HG03571 (cell line): Measurements from ENCODE around the gene DSP.

Experiments
- ATAC-seq: cut with Tn5 transposase; IDR thresholded peaks from one replicate; pipeline ENCODE4 v1.9.1; 2021; ENCODE audit not compliant: unreplicated experiment

DSP gene

DNA sequence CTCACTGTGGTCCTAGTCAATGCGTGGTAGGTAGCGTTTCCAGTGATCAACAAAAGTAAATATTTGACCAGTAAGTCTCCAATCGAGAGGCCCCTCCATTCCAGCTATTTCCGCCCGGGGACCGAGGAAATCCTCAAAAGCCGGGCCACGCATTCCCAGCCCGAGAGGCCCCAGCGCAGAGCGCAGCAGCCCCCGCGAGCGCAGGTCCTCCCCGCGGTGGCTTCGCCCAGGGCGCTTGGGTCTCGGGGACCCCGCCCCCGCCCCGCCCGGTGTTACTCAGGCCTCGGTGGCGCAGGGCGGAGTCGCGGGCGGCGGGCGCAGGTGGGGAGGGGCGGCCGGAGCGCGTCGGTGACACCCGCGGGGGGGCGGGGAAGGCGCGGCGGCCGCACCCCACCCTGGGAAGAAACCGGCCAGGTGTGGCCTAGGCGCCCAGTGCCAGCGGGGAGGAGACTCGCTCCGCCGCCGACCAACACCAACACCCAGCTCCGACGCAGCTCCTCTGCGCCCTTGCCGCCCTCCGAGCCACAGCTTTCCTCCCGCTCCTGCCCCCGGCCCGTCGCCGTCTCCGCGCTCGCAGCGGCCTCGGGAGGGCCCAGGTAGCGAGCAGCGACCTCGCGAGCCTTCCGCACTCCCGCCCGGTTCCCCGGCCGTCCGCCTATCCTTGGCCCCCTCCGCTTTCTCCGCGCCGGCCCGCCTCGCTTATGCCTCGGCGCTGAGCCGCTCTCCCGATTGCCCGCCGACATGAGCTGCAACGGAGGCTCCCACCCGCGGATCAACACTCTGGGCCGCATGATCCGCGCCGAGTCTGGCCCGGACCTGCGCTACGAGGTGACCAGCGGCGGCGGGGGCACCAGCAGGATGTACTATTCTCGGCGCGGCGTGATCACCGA is at the start of gene DSP:
Gene DSP (plus strand): TSS at position 497 of the 890 bp plus-strand sequence. CDS start 245 bp downstream, at position 742.
- ATAC-seq = no peak

GRCh38 chr6:7493866-7494265 is 47.6 kb upstream of the DSP start:
- no peak for ATAC-seq

GRCh38 chr6:7494638-7495037 is 46.8 kb upstream of the DSP start:
- ATAC-seq = no peak

GRCh38 chr6:7496266-7496875 is 45.1 kb upstream of the DSP start:
- ATAC-seq = no peak

DNA sequence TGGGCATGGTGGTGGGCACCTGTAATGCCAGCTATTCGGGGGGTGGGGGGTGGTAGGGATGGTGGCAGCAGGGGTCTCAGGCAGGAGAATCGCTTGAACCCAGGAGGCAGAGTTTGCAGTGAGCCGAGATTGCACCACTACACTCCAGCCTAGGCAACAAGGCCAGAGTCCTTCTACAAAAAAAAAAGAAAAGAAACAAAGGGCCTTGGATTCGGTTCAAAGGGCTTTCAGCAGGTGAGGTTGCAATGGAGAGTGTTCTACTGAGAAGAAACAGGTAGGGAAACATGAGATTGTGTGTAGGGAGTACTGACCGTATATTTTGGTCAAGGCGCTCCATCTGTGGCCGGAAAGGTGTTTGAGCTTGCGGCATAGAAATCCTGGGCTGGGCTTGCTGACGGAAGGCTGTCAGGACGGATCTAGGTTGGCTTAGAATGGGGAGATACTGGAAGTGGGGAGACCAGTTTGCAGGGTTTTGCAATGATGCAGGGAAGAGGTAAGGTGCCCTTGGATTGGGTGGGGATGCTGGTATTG is 40.7 kb upstream of the DSP start:
- ATAC-seq = no peak

DNA sequence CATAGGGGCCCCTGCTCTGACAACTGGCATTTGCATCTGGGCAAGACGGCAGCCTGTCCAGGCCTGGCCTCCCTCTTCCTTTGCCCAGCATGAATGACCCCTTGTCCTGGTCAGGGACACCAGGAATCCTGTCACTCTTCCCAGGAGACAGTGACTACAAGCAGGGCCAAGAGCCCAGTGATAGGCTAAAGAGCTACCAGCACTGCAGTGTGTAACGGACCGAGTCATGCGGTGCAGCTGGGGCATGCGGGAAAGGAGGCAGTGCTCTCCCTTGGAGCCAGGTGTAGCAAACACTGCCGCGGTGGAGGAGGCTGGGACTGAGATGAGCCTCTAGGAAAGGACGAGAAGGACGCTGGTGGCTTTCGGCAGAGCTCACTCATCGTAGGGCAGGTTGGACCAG is 38.7 kb upstream of the DSP start:
- no peak for ATAC-seq

DNA sequence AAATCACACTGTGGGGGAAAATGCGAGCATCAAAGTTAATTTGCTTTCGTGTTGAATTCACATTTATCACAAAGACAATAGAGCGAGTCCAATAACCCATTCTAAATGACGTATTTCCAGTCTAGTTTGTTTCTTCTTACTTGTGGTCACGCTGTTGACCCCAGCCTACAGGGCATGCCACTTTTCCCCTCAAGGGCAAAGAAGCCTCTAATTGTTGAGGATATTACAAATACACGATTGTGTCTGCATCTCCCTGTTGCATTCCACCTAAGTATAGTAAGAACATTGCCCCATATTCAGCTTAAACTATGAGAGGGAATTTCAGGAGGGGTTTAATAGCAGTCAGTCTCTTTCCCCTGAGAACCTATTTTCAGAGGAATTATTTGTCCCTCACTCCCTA is 37.4 kb upstream of the DSP start:
- no peak for ATAC-seq

DNA sequence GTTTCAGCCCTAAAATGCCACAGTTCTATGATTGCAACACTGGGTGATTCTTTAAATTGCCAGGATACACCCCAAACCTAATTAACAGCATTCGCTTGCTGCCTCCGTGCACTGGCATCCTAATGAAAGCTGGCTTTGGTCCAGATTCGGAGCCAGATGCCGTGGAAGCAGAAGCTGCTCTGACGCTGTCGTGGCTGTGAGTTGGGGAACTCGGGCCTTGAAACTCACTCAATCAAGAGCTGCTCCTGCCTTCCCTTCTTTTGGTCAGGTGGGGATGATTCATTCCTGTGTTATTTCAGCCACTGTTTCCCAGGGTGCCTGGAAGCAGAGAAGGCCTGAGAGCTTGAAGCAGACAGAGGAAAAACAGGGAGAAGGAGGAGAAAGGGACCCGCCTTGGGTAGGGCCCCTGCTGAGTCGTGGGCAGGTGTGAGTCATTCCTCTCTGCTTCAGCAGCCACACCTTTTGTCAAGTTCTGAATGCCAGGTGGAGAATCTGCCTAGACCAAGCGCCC is 36.2 kb upstream of the DSP start:
- no peak for ATAC-seq

- ATAC-seq = no peak
Measured at GRCh38 chr6:7507600-7507999, 33.9 kb upstream of the DSP start.

DNA sequence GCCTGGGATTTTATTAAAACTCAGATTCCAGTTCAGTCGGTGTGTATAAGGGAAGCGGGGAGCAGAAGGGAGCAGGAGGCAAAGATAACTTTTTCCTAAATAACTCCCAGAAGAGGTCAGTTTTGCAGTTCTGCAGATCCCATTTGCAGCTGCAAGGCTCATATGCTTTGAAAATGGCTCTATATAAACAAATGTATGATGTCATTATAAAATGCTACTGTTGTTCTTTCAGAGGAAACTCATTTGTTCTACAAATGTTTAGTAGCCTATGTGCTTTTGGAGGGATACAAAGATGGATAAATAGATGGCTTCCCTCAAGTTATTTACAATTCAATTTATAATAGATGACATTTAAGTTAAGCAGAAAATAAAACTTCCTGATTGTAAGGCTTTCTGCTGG is 29.2 kb upstream of the DSP start:
- no peak for ATAC-seq

GRCh38 chr6:7513529-7513928 is 27.9 kb upstream of the DSP start:
- ATAC-seq = no peak

GRCh38 chr6:7515363-7515762 is 26.1 kb upstream of the DSP start:
- ATAC-seq = no peak

GRCh38 chr6:7518877-7519276 is 22.6 kb upstream of the DSP start:
- ATAC-seq = no peak

DNA sequence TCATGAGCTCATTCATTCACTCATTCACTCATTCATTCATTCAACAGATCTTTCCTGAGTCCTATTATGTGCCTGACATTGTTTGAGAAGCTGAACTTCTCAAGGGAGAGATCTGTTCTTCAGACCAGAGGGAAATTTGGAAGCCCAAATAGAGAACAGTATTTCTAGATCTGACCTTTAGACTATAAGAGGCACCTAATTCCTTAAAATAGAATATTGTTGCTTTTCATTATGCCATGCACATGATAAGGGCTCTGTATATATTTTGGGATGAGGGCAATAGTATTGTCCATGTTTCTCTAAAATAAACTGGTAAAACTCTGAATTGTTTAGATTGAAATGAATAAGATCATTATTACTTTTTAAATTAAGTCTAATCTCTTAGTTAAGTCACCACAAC is 18.6 kb upstream of the DSP start:
- ATAC-seq = no peak

GRCh38 chr6:7523922-7524321 is 17.5 kb upstream of the DSP start:
- no peak for ATAC-seq

DNA sequence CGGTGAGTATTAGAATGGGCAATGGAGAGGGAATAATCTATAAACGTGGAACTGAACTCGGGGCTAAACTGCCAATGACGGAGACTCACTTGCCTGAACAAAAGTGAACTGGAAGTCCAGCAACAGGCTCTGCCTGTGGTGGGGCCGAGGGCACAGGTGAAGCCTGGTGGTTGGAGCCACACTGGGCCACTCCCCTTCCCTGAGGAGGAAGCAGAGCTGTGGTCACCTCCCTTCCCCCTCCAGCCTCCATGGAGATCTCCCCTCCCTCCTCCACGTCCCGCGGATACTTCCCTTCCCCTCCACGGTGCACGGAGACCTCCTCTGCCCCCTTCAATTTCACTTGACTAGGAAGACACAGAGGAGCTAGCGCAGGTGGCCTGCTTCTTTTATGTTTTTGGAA is 14.7 kb upstream of the DSP start:
- no peak for ATAC-seq

DNA sequence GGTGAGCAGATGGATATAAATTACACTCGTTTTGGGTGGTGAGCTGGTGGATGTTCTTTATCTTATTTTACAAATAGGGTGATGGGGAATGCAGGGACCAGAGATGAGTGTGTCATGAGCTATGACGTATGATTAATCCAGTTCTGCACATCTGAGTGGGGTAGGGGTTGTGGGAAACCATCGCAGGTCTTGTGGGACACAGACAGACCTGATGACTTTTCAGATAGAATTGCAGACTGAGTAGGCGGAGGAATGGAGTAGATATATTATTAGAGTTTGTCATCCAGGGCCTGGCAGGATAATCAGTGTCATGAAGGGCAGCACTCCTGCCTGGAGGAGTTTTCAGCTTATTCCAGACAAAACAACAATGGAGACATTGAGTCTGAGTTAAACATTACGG is 12.9 kb upstream of the DSP start:
- ATAC-seq = no peak

- ATAC-seq = no peak
Measured at GRCh38 chr6:7529141-7529540, 12.3 kb upstream of the DSP start.

DNA sequence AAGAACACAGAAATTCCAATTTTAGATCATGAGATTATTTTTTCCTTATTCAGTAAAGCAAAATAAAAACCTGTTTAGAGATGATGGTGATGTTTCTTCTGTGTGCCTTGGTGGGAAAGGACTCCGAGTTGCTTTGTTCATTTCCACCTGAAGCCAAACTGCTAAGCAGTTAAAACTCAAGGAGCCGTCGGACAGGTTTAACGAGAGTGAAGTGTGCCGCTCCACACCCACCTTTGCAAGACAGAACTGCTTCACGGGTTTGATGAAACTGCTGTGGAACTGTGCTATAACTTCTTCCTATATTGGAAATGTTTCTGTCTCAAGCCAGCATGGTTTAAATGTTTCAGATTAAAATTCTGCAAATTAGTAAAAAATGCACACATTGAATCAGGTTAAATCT is 9.2 kb upstream of the DSP start:
- ATAC-seq = no peak

DNA sequence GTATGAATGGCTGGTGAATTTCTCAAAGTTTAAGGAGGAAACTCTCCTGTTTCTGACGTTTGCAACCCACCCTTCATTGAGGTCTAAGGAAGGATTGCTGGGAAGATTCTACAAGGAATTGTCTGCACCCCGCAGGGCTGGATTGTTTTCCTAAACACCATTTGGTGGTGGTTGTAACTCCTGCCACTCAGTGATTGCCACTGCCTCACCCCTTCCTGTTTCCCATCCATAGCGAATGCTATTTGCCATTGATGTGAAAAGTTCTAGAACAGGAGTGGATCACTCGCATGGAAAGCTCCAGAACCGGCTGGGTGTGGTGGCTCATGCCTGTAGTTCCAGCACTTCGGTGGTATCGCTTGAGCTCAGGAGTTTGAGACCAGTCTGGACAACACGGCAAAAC is 8.7 kb upstream of the DSP start:
- ATAC-seq = no peak

DNA sequence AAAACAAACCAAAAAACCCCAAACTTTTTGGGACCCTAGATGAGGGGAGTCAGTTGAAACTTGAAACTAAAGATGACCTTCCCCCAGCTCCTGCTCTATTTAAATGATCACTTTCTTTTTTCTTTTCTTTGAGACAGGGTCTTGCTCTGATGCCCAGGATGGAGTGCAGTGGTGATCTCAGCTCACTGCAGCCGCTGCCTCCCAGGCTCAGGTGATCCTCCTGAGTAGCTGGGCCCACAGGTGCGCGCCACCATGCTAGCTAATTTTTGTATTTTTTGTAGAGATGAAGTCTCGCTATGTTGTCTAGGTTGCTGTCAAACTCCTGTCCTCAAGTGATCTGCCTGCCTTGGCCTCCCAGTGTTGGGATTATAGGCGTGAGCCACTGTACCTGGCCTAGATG is 7.3 kb upstream of the DSP start:
- ATAC-seq = no peak

DNA sequence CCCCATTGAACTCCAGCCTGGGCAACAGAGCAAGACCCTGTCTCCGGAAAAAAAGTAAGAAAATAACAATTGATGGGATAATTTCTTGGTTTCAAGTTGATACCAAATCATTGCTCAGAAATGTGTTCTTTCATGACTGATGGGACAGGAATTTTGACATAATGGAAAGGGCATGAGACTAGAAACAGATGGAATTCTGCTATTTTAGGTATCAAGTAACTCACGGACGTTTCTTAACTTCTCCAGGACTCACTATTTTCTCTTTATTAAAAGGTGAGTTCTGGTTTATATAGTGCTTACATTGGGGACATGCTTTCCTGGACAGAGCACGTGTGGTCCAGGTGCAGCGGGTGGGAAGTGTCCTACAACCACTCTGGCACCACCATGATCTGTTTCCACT is 6.0 kb upstream of the DSP start:
- ATAC-seq = no peak
